Nephron progenitor cell (in vitro differentiated cells): Measurements from ENCODE around the gene PRR16.
A peak's percentile ranks its signal among the peaks of the same experiment; 100 is the strongest.

Experiments
- DNase-seq: peaks from one replicate; pipeline ENCODE4 v3.0.0; 2021
- H3K27ac Mint-ChIP-seq: 2 replicates; pipeline ENCODE4 v1.8.0; 2021; ENCODE audit warnings: mild to moderate bottlenecking, moderate library complexity, mixed read lengths
- H3K27me3 Mint-ChIP-seq: 2 replicates; pipeline ENCODE4 v1.8.0; 2021; ENCODE audit warnings: mild to moderate bottlenecking, low read depth, mixed read lengths; ENCODE audit not compliant: poor library complexity
- H3K36me3 Mint-ChIP-seq: 2 replicates; pipeline ENCODE4 v1.8.0; 2021; ENCODE audit warnings: low read depth, mixed read lengths
- H3K4me1 Mint-ChIP-seq: 2 replicates; pipeline ENCODE4 v1.8.0; 2021; ENCODE audit warnings: mixed read lengths
- H3K4me3 Mint-ChIP-seq: 2 replicates; pipeline ENCODE4 v1.8.0; 2021; ENCODE audit warnings: mild to moderate bottlenecking, moderate library complexity, mixed read lengths
- H3K9me3 Mint-ChIP-seq: 2 replicates; pipeline ENCODE4 v1.8.0; 2021; ENCODE audit warnings: mild to moderate bottlenecking, moderate library complexity, mixed read lengths
- CTCF ChIP-seq: fragments of 200-600 bp; sonication (generic); IDR thresholded peaks from 2 replicates; pipeline ENCODE4 v1.5.0; 2021; ENCODE audit warnings: antibody characterized with exemption

PRR16 gene

GRCh38 chr5:120615967-120616645 is 152.0 kb downstream of the PRR16 start:
- no peak for TF ChIP-seq CTCF
- DNase-seq, result no peak
- Mint-ChIP-seq H3K27ac (no peak overlapping the region), H3K4me3 (no peak overlapping the region), H3K27me3 (no peaks in the 10 kb centered on the region), H3K4me1 (peaks cover 12% of the 10 kb centered on the region), H3K9me3 (no peaks in the 10 kb centered on the region), H3K36me3 (no peaks in the 10 kb centered on the region)

DNA sequence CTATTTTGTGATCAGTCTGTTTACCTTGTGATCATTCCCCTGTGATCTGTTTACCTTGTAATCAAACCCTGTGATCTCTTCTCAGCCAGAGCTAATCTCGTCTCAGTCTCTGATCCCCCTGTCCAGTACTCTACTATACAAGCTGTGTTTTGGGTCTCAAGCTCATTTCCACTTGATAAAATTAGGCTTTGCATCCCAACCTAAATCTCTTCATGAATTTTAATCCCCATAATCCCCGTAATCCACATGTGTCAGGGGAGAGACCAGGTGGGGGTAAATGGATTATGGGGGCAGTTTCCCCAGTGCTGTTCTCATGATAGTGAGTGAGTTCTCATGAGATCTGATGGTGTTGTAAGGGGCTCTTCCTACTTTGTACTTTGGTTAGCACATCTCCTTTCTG is 157.2 kb downstream of the PRR16 start:
- peaks cover 4% of the 10 kb centered on the region for H3K27me3 Mint-ChIP-seq
- H3K27ac Mint-ChIP-seq, result peak overlapping the region; percentile 94

DNA sequence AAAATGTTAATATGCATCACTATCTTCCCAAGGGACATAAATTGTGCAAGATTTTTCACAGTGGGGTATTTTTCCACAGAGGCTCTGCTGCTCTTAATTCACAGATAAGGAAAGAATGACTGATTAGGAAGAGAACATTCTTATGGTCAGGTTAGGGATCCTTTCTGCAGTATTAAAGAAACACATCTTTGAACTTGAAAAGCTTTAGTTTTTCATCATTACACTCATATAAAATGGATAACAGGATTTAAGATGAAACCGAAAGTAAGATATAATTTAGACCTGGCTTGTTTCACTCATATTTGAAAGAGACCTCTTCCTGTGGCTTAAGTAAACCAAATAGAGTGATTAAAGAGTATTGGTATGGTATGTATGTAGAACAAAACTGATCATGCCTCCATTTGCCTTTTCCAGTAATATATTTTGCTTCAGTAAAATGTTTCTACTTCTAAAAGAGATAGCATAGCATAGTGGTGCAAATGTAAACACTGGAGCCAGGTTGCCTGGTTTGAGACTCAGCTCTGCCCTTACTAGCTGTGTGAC is 160.0 kb downstream of the PRR16 start:
- Mint-ChIP-seq H3K27me3 (peaks cover 4% of the 10 kb centered on the region), H3K27ac (no peak overlapping the region)
- no peak for TF ChIP-seq CTCF

More for the DNA sequence above, 157.2 kb downstream of the PRR16 start:
- DNase-seq, result no peak
- Mint-ChIP-seq H3K4me3 (no peak overlapping the region), H3K4me1 (peaks cover 20% of the 10 kb centered on the region), H3K9me3 (no peaks in the 10 kb centered on the region), H3K36me3 (no peaks in the 10 kb centered on the region)
- TF ChIP-seq CTCF, result no peak

GRCh38 chr5:120628156-120628555 is 164.1 kb downstream of the PRR16 start:
- Mint-ChIP-seq H3K27ac (no peak overlapping the region), H3K36me3 (no peaks in the 10 kb centered on the region), H3K27me3 (peaks cover 4% of the 10 kb centered on the region), H3K4me3 (no peak overlapping the region), H3K4me1 (no peaks in the 10 kb centered on the region), H3K9me3 (no peaks in the 10 kb centered on the region)
- DNase-seq, result no peak
- no peak for TF ChIP-seq CTCF

More for the DNA sequence above, 160.0 kb downstream of the PRR16 start:
- DNase-seq, result no peak
- H3K36me3 Mint-ChIP-seq, result no peaks in the 10 kb centered on the region
- H3K9me3 Mint-ChIP-seq, result no peaks in the 10 kb centered on the region
- no peak overlapping the region for H3K4me3 Mint-ChIP-seq
- H3K4me1 Mint-ChIP-seq, result peaks cover 18% of the 10 kb centered on the region

- no peak for TF ChIP-seq CTCF
- H3K27me3 Mint-ChIP-seq, result no peaks in the 10 kb centered on the region
- H3K27ac Mint-ChIP-seq, result no peak overlapping the region
- no peak for DNase-seq
- no peaks in the 10 kb centered on the region for H3K4me1 Mint-ChIP-seq
- H3K4me3 Mint-ChIP-seq, result no peak overlapping the region
- no peaks in the 10 kb centered on the region for H3K36me3 Mint-ChIP-seq
- no peaks in the 10 kb centered on the region for H3K9me3 Mint-ChIP-seq
These were observed 166.4 kb downstream of the PRR16 start for GRCh38 chr5:120630550-120630949.

- H3K4me3 Mint-ChIP-seq, result no peak overlapping the region
- no peak for TF ChIP-seq CTCF
- H3K4me1 Mint-ChIP-seq, result no peaks in the 10 kb centered on the region
- H3K27me3 Mint-ChIP-seq, result no peaks in the 10 kb centered on the region
- H3K27ac Mint-ChIP-seq, result no peak overlapping the region
- H3K36me3 Mint-ChIP-seq, result no peaks in the 10 kb centered on the region
- DNase-seq, result no peak
- H3K9me3 Mint-ChIP-seq, result no peaks in the 10 kb centered on the region
These were observed 167.5 kb downstream of the PRR16 start for GRCh38 chr5:120631611-120632010.
